HT1080 (cell line): ENCODE measurements around the gene RB1. TPM values are rescaled to one million over a fixed set of nuclear protein-coding genes. Genes with fewer than 3 reads are reported as not detected.
"Not testable (repeated sequence)": the region's sequence is repeated elsewhere in the genome, so short reads cannot be mapped to it uniquely, and the experiment has no call there.

Source experiments
- DNase-seq: peaks from one replicate; pipeline ENCODE4 v3.0.0-alpha.2; 2015; ENCODE audit warnings: low read depth
- total RNA-seq: library from RNA; depleted of rRNA; stranded (reverse); fragments of >200 nt; shearing (Covaris generic); gene quantifications from 2 replicates; pipeline ENCODE4 v1.2.3, GENCODE V29; 2014

Gene RB1
- total RNA-seq, 1 experiment from 2014 or later = 47.4 TPM

DNA sequence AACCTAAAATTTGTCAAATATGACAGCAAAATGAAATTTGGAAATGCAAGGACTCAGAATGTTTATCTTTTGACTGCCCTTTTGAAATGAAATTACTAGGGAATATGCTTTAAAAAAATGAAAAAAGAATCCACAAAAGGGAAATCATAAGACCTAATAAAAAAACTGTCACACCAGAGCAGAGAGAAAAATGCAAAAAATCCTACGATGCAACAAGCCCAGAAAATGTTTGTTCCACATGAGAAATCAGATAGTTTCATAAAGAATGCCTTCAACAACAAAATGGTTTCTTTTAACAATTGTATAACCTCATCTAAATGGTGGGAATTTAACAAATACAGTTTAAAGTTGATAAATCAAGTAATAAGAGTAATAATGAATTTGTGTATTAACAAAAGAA lies 101.4 kb downstream of the RB1 start:
- no peak for DNase-seq

DNA sequence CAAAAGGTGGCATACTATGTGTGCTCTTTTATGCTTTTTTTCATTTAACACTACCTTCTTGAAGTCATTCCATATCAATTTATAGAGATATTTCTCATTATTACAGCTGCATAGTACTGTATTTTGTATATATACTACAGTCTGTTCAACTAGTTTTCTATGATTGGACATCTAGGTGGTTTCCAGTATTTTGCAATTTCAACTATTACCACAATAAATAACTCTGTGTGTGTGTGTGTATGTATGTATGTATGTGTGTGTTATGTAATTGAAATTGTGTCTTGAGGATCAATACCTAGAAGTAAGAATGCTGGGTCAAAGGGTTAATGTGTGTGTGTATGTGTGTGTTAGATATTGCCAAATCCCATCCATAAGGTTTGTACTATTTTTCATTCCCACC lies 102.3 kb downstream of the RB1 start:
- no peak for DNase-seq

DNA sequence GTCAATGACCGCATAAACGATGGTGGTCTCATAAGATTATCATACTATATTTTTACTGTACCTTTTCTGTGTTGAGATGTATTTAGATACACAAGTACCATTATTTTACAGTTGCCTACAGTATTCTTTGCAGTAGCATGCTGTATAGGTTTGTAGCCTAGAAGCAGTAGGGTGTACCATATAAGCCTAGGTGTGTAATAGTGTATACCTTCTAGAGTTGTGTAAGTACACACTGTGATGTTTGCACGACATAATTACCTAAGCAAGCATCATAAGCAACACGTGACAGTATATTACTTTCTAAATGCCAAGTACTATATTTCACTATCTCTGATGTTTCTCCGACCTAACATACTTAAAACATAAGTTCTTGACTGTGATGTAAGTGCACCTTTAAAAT lies 106.6 kb downstream of the RB1 start:
- no peak for DNase-seq

DNA sequence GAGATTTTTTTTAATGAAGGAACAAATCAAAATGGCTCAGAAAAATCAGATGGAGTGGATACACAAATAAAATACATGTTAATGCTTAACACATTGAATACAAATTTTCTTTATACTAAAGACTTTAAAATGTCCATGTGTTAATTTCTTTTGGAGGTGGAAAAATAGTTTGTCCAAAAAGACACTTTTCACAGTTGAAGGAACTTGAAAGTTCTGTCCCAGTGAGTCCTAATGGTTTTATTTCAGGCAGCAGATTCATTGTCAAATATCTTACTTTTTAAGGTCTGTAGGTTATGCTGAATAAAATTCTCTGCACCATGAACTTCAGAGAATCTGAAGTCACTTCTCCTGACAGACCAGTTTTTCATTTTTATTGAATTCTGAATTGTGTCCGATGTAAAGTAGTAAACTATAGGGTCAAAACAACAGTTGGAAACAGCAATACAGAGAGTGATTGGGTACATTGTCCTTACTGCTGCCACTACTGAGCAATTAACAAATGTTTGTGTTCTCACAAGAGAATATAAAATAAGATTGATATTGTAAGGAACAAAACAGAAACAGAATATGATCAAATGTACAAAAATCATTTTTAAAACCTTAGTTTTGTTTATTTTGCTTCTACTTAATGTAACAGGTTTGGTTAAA lies 107.7 kb downstream of the RB1 start:
- DNase-seq = no peak

DNA sequence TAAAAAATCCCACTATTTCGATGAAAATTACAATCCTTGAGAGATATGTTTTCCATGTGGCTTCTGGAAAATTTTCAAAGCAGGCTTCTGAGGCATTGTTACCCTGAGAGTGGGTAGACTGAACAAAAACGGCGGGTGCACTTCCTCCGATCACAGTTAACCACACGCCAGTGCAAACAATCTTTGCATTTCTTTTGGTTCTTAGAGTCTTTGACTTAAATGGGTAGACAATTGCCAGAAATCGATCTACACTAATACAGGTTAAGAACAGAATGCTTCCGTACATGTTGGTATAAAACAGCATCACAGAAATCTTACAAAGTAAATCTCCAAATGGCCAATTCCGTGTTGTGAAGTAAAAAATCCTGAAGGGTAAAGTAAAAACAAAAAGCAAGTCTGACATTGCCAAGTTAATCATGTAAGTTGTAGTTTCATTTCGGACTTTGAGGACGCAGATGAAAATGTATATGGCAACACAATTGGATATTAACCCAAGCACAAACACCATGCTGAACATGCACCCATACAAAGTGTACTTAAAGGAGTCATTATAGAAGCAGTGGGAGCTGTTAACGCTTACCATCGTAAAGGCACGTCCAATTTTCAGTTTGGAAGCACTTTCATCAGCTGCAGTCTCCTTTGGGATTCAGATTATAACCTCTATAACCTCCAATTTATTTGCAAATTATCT lies 108.4 kb downstream of the RB1 start:
- no peak for DNase-seq

DNA sequence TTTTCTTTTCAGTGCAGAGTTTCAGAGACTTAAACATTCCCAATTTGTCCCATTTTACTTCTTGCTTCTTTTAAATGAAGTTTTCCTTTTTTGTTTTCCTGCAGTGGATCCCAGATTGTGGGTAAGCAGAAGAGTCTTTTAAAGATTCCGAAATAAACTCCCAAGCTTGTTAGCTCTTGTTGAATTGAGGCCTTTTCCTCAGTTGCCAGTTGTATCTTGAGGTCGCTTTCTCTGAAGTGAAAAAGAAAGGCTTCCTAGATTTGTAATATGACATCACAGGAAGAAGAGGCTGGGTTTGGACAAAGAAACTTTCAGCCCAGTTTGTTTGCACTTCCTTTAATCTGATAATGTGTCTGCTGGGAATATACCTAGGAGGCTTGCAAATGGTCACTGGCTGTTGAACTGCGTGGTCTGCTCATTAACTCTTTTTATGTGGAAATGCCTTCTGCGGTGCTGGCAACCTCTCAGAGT lies 109.4 kb downstream of the RB1 start, which contains the start of gene LPAR6:
Gene LPAR6, minus strand, starts transcription at position 233 of the 471 bp plus-strand sequence. CDS start 690 bp downstream, outside the sequence.
- DNase-seq = no peak

DNA sequence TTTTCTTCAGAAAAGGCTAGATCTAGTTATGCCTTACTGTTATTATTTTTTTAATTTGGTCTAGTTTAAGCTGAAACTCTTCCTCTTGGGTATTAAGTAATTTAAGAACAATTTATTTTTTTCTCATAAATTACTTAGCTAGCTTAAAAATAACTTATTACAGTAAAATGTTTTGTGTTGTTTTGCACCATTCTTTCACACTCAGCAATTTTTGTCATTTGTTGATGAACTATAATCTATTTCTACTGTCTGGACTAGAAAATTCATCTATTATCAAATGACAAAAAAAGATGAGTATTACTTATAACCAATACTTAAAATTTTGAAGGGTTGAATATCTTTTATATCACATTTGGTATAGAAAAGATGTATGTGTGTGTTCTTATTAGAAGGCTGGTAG lies 111.0 kb downstream of the RB1 start:
- no peak for DNase-seq

DNA sequence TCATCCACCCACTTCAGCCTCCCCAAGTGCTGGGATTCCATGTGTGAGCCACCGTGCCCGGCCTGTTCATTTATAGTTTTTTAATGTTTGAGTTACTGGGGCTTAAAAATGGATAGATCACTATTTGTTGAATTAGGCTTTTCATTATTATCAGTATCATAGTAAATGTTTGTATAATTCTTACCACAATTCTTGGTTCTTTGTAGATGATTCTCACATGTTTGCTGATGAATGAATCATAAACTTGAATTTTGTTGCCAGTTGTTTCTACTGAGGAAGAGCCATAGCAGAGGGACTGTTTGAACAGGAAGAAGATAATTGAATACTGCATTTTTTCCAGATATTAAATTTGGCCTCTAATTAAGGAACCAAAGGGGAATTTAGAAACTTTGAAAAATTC lies 112.0 kb downstream of the RB1 start:
- no peak for DNase-seq

DNA sequence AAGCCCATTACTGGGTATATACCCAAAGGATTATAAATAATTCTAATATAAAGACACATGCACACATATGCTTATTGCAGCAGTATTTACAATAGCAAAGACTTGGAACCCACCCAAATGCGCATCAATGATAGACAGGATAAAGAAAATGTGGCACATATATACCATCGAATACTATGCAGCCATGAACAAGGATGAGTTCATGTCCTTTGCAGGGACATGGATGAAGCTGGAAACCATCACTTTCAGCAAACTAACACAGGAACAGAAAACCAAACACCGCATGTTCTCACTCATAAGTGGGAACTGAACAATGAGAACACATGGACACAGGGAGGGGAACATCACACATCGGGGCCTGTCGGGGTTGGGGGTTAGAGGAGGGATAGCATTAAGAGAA lies 118.5 kb downstream of the RB1 start:
- DNase-seq = not testable (repeated sequence)

DNA sequence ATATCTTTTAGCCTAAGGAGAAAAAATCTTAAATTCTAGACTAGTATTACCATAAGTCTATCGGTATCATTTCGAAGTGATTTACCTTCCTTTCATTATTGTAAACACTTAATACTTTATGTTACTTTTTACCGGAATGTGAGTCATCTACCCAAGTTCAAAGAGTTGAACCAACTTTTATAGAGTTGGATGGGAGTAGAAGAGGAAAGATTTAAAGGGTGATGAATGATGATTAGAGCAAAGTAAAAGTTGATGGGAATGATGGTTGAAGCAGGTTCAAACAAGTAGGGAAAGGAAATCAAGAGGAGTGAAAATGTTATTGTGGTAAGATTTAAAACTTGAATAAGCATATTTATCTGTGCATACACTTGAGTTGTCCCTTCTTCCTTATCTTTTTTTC lies 120.7 kb downstream of the RB1 start:
- DNase-seq = no peak

DNA sequence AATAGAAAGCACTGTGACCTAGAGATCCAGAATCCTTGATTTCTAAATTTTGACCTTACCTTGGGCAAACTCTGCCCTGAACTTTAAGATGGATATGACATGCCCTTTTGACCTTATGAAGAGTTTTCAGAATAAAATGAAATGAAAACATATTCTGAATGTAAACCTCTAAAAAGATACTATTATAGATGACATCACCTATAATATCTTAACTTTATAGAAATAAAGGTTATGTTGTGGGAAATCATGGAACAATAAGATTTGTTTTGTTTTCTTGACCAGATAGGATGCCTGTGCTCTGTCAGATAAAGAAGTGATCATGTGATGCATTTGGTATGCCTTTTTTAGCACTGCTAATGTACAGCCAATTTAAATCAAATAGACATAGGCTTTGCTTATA lies 122.5 kb downstream of the RB1 start:
- DNase-seq = no peak

DNA sequence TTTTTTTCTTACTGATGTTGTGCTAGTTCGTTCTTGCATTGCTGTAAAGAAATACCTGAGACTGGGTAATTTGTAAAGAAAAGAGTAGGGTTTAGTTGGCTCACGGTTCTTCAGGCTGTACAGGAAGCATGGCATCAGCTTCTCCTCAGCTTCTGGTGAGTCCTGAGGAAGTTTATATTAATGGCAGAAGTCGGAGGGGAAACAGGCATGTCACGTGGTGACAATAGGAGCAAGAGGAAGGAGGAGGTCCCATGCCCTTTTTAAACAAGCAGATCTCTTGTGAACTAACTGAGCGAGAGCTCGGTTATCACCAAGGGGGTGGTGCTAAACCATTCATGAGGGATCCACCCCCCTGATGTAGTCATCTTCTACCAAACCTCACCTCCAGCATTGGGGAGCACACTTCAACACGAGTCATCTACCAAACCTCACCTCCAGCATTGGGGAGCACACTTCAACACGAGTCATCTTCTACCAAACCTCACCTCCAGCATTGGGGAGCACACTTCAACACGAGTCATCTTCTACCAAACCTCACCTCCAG lies 123.3 kb downstream of the RB1 start:
- not testable (repeated sequence) for DNase-seq

DNA sequence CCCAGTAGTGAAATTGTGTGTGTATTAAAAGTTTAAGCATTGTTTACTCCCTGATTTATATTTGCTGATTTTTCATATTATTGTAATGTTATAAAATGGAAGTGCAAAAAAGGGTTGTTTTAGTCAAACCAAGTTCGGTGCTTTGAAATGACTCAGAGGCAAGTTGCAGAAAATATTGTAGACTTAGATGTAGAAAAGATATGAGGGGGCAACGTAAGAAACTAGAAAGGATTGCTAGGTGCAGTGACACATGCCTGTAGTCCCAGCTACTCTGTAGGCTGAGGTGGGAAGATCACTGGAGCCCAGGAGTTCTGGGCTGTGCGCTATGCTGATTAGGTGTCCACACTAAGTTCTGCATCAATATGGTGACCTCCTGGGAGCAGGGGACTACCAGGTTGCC lies 125.5 kb downstream of the RB1 start:
- DNase-seq = no peak

DNA sequence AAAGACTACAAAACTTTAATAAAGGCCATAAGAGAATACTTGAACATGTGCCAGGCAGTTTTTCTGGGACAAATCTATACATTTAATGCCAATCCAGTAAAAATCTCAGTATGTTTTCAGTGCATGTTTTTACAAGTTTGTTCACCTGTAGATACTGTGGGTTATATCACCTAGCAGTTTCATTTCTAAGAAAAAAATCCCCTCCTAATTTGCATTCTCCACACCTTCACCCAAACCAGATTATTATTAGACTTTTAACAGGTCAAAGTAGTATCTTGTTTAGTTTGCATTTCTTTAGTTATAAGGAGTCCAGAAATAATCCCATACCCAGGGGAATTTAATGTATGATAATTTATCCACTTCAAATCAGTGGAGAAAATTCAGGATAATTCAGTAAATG lies 126.3 kb downstream of the RB1 start:
- DNase-seq = no peak

DNA sequence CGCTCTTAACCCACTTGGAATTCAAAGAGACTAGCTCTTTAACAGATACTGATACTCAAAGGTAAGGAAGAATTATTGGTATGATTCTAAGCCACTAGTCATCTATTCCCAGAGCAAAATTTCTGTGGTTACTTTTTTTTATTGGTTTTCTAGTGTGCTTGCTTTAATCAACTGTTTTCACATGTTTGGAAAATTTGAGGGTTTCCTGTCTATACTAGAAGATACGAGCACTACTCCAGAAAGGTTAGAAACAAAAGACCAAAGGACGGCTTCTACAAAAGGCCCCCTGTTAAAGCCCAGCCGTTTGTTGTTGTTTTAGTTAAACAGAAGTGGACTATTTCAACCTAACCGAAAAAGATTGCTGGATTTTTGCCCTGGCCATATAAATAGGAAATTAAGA lies 127.9 kb downstream of the RB1 start:
- no peak for DNase-seq

DNA sequence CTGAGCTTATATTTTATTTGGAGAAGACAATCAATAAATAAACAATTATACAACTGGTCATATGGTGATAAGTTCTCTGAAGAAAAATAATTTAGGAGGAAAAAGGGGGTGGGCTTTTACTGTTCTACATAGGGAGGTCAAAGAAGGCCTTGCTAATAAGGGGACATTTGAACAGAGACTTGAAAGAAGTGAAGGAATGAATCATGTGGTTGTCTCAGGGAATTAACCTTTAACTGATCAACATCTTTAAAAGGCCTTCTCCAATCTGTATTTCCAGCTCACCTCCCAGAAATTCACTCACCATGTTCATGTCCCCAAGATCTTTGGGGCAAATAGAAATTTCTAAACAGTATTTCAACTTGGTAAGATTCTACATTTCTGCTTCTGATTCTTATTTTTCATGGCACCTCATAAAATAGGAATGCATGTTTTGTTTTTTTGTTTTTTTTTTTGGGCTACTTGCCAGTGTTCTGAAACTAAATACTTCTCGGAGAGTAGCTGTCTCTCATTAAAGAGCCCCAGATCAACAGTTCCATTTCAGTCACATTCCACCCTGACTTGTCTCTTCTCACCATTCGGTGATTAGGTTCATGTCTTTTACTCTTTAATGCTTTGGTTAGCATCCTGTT lies 128.6 kb downstream of the RB1 start:
- DNase-seq = no peak

DNA sequence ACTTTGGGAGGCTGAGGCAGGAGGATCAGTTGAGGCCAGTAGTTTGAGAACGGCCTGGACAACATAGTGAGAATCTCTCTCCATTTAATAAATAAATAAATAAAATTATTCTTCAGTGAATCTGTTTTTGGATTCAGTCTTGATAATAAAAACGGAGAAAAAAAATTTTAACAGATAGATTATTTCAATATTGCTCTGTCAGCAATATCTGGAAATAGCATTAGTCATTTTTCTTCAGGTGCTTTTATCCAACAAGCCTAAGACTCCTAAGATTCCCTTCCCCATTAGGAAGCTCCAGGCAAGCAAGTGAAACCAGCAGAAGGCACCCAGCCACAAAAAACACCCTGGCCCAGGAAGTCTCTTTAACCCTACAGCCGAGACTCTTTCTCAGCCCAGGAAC lies 130.6 kb downstream of the RB1 start:
- DNase-seq = no peak

DNA sequence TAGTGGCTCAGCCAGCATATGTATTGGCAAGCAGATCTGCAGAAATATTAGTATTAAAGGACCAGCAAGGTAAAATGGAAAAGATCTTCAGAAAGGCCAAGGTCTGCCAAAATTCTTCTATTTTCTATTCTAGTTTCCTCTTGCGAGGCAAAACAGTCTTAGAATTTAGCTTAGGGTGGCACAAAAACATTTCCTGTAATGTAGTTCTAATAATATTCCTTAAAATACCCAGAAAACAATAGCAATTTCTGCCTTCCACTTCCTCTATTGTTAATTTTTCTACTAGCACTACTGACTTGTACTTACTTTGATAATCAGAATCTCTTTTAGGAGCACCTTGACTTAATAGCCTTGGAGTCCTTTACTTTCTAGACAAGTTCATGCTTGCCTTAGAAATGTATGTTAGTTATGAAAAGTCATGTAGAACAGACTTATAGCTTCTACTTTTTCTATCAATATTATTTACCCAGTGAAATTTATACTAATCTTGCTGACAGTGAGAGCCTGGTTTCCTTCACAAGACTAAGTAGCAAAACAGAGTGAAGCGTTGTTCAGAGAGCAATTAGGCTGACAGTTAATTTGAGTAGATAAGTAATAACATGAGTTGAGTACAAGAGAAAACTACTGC lies 133.2 kb downstream of the RB1 start:
- no peak for DNase-seq

DNA sequence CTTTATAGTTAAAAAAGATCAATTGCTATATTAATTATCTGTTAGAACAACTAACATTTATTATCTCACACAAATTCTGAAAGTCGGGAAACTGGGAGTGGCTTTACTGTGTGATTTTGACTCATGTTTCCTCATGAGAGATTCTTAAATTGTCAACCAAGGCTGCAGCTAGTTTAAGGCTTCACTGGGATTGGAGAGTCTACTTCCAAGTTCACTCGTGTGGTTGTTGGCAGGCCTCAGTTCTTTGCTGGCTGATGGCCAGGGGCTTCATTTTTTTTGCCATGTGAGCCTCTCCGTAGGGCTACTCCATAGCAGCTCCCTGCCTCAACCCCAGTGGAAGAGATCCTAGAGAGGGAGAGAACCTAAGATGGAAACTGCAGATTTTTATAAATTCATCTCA lies 133.8 kb downstream of the RB1 start:
- no peak for DNase-seq

DNA sequence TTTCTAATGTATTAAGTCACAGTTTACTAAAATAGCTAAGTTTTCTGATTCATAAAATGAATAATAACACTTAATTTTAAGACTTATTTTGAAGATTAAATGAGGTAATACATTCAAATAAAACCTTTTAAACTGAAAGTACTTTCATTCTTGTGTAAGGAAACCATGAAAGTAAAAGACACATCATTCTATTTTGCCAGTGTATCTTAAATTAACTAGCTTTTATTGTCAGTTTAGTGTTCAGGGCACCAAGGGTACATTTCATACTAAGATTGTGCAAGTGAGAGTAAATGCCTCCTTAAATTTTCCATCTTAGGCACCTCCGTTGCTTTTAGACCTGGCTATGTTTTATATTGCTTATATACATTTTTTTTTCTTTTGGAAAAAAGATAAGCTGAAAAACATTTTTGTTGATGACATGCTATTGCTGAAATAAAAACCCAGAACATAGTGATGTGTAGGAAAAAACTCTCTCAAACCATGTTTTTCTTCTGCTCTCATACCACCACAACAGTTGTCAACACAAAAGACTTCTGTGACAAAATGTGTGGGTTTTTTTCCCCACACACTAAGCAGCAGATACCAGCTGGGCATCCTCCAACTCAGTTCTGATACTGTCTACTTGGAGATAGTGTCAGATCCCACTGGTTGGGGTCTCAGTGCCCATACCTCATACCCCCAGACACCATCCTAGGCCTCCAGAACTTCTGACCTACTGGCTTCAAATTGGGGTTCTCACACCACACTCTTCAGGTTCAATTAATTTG lies 140.1 kb downstream of the RB1 start:
- DNase-seq = no peak

DNA sequence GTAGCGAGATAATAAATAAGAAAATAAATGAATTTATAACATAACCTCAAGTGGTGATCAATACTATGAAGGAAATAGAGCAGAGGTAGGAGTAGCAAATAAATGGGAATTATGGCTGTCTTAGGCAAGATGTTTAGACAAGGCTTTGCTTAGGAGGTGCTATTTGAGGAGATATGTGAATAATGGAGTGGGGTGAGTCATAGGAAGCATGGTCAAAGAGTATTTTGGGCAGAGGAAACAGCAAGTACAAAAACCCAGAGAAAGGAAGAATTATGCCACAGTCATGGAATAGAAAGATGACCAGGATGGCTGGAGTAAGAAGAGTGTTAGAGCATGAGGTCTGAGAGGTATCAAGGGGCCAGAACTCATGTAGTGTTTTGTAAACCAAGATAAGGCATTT lies 142.9 kb downstream of the RB1 start:
- DNase-seq = peak; percentile 90
